H1 (cell line): ENCODE results near the gene ALOX5AP. TPM values are rescaled to one million over a fixed set of nuclear protein-coding genes. Genes with fewer than 3 reads are reported as not detected.

Experiments
- HDAC2 ChIP-seq, 2 experiments: fragments of 300-600 bp in 1 of 2; sonication (generic) in 1 of 2; IDR thresholded peaks; 2 replicates each; pipeline ENCODE4 v1.6.1; 2011 to 2012; ENCODE audit warnings: low read depth in 2 of 2, low read length in 2 of 2, mild to moderate bottlenecking in 2 of 2, moderate library complexity in 2 of 2, borderline replicate concordance in 1 of 2, inconsistent platforms in 1 of 2
- KDM1A ChIP-seq: fragments of 200-600, 300-600 bp; sonication (generic); IDR thresholded peaks from 2 replicates; pipeline ENCODE4 v1.7.1; 2016; ENCODE audit warnings: mild to moderate bottlenecking, low read length, borderline replicate concordance
- MAFK ChIP-seq: IDR thresholded peaks from 2 replicates; pipeline ENCODE4 v1.6.1; 2012; ENCODE audit warnings: low read depth, mild to moderate bottlenecking, improper control_type of control experiment, low read length
- MAX ChIP-seq: IDR thresholded peaks from 2 replicates; pipeline ENCODE4 v1.6.1; 2012; ENCODE audit warnings: inconsistent platforms
- POLR2A ChIP-seq, 2 experiments: IDR thresholded peaks; 1 replicate in 1 of 2; 2 replicates in 1 of 2; pipeline ENCODE4 v1.6.1; 2011; ENCODE audit warnings: low read depth in 2 of 2, low read length in 2 of 2, mild to moderate bottlenecking in 2 of 2; ENCODE audit errors: control extremely low read depth in 1 of 2
- RAD21 ChIP-seq, 2 experiments: IDR thresholded peaks in 1 of 2; conservative IDR thresholded peaks in 1 of 2; 2 replicates each; pipeline ENCODE4 v1.6.1; 2011; ENCODE audit warnings: low read depth in 2 of 2, low read length in 2 of 2, improper control_type of control experiment in 1 of 2, inconsistent platforms in 1 of 2, mild to moderate bottlenecking in 1 of 2, moderate library complexity in 1 of 2
- RBBP5 ChIP-seq: IDR thresholded peaks from 2 replicates; pipeline ENCODE4 v1.7.1; 2012; ENCODE audit warnings: low read depth, mild to moderate bottlenecking, inconsistent platforms, low read length, moderate library complexity, borderline replicate concordance
- TAF1 ChIP-seq: IDR thresholded peaks from 2 replicates; pipeline ENCODE4 v1.6.1; 2011; ENCODE audit warnings: mild to moderate bottlenecking, low read depth, low read length
- TEAD4 ChIP-seq: IDR thresholded peaks from 2 replicates; pipeline ENCODE4 v1.6.1; 2012; ENCODE audit warnings: low read depth, low read length, inconsistent platforms, mixed read lengths
- polyA plus RNA-seq, 7 experiments: library from polyadenylated mRNA; depleted of rRNA in 3 of 7; stranded (reverse) in 5 of 7; unstranded in 2 of 7; fragments of >200 nt in 5 of 7; fragments of 200-250 nt in 2 of 7; gene quantifications; 1 replicate in 5 of 7; 2 replicates in 1 of 7; 4 replicates in 1 of 7; pipeline versions ENCODE4 v1.2.1 to v1.2.3, GENCODE V29; 2011 to 2013; ENCODE audit warnings: missing spikeins in 2 of 7, mixed read lengths in 2 of 7
- total RNA-seq: library from RNA; stranded (reverse); fragmentation: NEBNext Ultra II Directional; extraction: Animal tissue kit (Norgen Biotek cat#: 25700); gene quantifications from 2 replicates; pipeline ENCODE4 v1.2.1, GENCODE V29; 2021
- TF ChIP-seq, protein P1 (sequence below): fragments of 300-600 bp; sonication (generic); IDR thresholded peaks from 2 replicates; pipeline ENCODE4 v1.7.1; 2012; ENCODE audit warnings: low read length, moderate library complexity, mild to moderate bottlenecking, inconsistent platforms; ENCODE audit not compliant: insufficient replicate concordance

The ALOX5AP gene
- total and polyA plus RNA-seq, 2 of the 8 experiments (the other 6 are each of a cell fraction or from before 2014, with no cell fraction given): not detected

GRCh38 chr13:30757026-30757742, 21.8 kb downstream of the ALOX5AP start (continued):
- TF ChIP-seq, protein P1, sequence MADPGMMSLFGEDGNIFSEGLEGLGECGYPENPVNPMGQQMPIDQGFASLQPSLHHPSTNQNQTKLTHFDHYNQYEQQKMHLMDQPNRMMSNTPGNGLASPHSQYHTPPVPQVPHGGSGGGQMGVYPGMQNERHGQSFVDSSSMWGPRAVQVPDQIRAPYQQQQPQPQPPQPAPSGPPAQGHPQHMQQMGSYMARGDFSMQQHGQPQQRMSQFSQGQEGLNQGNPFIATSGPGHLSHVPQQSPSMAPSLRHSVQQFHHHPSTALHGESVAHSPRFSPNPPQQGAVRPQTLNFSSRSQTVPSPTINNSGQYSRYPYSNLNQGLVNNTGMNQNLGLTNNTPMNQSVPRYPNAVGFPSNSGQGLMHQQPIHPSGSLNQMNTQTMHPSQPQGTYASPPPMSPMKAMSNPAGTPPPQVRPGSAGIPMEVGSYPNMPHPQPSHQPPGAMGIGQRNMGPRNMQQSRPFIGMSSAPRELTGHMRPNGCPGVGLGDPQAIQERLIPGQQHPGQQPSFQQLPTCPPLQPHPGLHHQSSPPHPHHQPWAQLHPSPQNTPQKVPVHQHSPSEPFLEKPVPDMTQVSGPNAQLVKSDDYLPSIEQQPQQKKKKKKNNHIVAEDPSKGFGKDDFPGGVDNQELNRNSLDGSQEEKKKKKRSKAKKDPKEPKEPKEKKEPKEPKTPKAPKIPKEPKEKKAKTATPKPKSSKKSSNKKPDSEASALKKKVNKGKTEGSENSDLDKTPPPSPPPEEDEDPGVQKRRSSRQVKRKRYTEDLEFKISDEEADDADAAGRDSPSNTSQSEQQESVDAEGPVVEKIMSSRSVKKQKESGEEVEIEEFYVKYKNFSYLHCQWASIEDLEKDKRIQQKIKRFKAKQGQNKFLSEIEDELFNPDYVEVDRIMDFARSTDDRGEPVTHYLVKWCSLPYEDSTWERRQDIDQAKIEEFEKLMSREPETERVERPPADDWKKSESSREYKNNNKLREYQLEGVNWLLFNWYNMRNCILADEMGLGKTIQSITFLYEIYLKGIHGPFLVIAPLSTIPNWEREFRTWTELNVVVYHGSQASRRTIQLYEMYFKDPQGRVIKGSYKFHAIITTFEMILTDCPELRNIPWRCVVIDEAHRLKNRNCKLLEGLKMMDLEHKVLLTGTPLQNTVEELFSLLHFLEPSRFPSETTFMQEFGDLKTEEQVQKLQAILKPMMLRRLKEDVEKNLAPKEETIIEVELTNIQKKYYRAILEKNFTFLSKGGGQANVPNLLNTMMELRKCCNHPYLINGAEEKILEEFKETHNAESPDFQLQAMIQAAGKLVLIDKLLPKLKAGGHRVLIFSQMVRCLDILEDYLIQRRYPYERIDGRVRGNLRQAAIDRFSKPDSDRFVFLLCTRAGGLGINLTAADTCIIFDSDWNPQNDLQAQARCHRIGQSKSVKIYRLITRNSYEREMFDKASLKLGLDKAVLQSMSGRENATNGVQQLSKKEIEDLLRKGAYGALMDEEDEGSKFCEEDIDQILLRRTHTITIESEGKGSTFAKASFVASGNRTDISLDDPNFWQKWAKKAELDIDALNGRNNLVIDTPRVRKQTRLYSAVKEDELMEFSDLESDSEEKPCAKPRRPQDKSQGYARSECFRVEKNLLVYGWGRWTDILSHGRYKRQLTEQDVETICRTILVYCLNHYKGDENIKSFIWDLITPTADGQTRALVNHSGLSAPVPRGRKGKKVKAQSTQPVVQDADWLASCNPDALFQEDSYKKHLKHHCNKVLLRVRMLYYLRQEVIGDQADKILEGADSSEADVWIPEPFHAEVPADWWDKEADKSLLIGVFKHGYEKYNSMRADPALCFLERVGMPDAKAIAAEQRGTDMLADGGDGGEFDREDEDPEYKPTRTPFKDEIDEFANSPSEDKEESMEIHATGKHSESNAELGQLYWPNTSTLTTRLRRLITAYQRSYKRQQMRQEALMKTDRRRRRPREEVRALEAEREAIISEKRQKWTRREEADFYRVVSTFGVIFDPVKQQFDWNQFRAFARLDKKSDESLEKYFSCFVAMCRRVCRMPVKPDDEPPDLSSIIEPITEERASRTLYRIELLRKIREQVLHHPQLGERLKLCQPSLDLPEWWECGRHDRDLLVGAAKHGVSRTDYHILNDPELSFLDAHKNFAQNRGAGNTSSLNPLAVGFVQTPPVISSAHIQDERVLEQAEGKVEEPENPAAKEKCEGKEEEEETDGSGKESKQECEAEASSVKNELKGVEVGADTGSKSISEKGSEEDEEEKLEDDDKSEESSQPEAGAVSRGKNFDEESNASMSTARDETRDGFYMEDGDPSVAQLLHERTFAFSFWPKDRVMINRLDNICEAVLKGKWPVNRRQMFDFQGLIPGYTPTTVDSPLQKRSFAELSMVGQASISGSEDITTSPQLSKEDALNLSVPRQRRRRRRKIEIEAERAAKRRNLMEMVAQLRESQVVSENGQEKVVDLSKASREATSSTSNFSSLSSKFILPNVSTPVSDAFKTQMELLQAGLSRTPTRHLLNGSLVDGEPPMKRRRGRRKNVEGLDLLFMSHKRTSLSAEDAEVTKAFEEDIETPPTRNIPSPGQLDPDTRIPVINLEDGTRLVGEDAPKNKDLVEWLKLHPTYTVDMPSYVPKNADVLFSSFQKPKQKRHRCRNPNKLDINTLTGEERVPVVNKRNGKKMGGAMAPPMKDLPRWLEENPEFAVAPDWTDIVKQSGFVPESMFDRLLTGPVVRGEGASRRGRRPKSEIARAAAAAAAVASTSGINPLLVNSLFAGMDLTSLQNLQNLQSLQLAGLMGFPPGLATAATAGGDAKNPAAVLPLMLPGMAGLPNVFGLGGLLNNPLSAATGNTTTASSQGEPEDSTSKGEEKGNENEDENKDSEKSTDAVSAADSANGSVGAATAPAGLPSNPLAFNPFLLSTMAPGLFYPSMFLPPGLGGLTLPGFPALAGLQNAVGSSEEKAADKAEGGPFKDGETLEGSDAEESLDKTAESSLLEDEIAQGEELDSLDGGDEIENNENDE: no peak
- no peak for TF ChIP-seq RBBP5
- TF ChIP-seq MAFK: no peak
- TF ChIP-seq TAF1: no peak
- TF ChIP-seq TEAD4: no peak
- TF ChIP-seq HDAC2 (IDR thresholded peaks at IDR 0.05; ENCODE audit: borderline replicate concordance in 1 of 2, low read depth in 2 of 2, low read length in 2 of 2): no peak
- TF ChIP-seq RAD21 (IDR thresholded peaks at IDR 0.05 in 1 of 2, conservative IDR thresholded peaks at IDR 0.05 in 1 of 2; ENCODE audit: low read depth in 2 of 2, low read length in 2 of 2): no peak
- no peak for TF ChIP-seq KDM1A
- TF ChIP-seq POLR2A (IDR thresholded peaks at IDR 0.05; ENCODE audit: control extremely low read depth in 1 of 2, low read depth in 2 of 2, low read length in 2 of 2): no peak
- TF ChIP-seq MAX: no peak
